Endometrium (tissue), 2 donors: ENCODE results near the gene LRRC3B.
"Not testable (repeated sequence)": the region's sequence is repeated elsewhere in the genome, so short reads cannot be mapped to it uniquely, and the experiment has no call there.

ENCODE experiments used
- FAIRE-seq: peaks from 2 replicates; lab custom pipeline; 2012; peaks lifted over from hg19 to GRCh38; lab: Jason Lieb, UNC
- donor health status: control.
- donor health status: control.

LRRC3B gene, protein sequence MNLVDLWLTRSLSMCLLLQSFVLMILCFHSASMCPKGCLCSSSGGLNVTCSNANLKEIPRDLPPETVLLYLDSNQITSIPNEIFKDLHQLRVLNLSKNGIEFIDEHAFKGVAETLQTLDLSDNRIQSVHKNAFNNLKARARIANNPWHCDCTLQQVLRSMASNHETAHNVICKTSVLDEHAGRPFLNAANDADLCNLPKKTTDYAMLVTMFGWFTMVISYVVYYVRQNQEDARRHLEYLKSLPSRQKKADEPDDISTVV

DNA sequence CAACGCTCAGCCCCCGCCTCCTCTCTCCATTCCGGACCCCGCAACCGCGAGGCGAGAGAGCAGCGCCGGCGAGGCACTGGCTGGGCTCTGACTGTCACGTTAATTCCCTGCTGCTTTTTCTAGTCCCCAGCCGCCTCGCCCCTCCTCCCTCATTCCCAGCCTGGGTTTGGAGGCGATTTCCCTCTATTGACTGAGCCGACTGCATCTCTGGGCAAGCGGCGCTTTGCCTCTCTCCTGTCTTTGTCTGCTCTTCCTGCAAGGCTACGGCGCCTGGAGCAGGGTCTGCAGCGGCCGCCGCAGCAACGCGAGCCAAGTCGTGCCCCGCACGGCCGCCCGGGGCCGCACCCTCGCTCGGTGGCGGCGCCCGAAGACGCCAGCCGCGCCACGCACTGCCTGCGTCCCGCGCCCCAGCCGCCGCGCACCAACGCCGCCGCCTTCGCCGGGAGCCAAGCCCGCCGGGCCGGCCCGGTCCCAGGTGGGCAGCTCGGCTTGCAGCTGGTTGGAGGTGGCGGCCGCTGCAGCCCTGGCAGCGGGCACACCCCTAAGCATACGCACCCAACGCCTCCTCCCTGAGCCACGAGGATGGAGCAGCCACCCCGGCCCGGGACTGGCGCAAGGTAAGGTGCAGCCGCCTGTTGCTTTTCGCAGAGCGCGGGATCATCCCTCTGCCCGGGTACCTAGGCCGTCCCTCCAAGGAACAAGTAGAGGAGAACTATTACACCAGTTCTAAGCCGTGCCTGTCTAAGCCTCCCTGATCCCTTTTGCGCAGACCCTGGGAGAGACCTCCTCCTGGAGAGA is at the start of gene LRRC3B:
Gene LRRC3B, plus strand, starts transcription at position 152 of the 798 bp plus-strand sequence. CDS start 86,901 bp downstream, outside the sequence.
- no peak for FAIRE-seq

DNA sequence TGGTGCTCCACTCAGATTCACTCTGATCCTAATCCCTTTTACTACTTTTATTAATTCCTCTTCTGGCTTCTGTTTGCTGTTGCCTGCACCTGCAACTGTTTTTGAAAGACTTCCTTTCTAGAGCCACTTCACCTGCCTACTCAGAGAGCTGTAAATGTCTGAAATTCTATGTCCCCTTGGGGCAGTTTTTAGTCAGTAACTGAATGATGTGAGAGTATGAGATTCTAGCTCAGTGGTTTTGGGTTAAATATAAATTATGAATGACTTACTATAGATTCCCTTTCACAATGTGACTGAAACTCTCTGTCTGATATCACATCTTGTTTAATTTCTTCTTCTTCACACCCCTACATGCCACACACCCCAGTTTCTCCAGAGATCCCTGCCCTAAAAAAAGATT is 47.8 kb upstream of the LRRC3B start:
- FAIRE-seq, result no peak

DNA sequence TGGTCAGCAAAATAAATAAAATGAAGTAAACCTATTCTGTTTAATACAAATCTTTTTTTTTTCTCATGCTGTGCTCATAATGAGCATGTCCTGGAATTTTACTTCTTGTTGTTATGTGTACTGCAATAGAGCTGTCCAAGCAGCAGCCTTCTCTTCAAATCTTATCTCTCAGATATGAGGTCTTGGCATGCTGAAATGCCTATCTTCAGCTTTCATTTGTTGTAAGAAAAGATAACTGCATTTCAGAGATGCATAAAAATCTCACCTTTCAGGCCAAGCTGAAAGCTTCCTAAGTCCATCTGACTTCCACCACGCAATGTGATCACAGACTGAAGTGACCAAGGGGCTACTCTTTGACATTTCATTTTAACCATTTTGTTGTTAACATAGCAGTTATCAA is 43.5 kb upstream of the LRRC3B start:
- no peak for FAIRE-seq

DNA sequence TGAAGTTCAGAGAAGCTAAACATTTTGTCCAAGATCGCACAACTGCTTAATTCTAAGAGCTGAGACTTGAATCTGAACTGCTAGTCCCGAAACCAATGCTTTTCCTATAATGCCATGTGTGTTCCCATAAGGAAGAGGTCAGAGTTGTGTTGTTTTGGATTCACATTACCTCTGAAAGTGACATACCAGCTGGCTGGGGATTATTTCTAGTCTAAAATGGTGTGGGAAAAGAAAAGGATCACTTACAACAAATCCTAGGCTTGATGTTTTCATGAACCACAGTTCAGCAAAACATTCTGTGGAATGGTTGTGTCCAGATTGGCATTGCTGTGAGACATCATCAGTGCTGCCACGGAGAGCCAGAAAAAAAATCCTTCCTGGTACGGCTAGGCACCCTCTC is 35.0 kb upstream of the LRRC3B start:
- no peak for FAIRE-seq

DNA sequence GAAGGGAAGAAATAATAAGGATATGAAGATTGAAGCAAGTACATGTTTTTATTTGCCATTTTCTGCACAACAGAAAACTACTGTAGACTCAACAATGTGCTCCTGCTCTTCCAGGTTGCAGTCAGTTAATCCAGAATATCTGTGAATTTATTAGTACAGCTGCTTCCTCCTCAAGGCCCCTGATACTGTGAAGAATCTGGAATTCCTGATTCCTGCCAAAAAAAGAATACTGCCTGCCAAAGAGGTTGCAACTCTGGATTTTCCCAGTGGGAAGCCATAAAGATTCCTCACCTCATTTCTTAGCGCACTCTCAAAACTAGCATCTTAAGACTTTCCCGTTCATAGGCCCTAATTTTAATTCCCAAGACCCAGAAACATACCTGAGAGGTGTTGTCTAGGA is 33.6 kb upstream of the LRRC3B start:
- no peak for FAIRE-seq

DNA sequence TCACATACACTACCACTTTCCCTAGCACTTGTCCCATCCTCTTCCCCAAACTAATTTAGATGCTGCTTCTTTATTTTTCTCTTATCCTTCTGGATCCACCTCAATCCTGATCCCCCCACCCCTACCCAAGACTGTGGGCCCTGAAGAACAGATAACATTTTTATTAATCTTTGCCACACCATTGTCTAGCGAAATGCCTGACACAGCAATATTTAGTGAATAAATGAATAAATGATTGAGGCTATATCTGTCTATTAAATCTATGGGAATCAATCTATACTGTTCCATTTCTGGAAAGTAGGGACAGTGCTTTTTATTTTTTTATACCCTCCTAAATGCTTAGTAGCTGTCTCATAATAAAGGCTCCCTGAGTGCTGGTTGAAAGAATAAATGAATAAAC is 32.9 kb upstream of the LRRC3B start:
- FAIRE-seq, result no peak

DNA sequence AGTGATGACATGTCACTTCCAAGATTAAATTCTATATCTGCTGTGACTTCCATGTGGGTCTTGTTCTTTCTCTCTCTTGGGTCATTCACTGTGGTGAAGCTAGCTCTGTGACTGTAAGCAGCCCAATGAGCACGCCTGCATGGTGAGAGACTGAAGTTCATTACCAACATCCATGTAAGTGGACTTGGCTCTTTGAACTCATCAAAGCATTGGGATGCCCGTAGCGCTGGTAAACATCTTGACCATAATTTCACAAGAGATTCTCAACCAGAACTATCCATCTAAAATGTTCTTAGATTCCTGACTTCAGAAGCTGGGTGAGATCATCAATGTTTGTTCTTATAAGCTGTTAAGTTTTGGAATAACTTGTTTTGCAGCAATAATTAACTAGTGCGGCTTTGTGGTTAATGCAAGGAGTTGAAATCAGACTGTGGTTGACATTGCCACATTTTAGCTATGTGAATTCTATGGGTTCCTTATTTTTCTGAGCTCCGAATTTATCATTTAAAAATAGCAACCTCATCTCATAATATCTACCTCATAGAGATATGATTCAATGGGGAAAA is 31.6 kb upstream of the LRRC3B start:
- no peak for FAIRE-seq

DNA sequence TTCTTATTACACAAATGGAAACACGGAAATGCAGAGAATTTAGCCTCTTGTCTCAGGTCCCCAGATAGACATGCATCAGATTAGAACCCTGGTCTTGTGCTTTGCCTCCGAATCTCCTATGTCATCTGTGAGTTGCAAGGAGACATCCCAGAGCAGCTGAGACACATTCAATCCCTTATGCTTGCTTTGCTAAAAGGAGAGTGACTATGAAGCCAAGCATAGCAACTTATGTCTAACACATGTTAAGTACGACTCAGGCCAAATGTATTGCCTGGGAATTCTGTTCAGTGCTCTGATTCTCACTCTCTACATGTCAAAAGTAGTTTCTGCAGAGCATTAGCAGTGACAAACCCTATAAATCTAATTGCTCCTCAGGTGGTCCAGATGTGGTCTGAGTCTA is 30.6 kb upstream of the LRRC3B start:
- no peak for FAIRE-seq

DNA sequence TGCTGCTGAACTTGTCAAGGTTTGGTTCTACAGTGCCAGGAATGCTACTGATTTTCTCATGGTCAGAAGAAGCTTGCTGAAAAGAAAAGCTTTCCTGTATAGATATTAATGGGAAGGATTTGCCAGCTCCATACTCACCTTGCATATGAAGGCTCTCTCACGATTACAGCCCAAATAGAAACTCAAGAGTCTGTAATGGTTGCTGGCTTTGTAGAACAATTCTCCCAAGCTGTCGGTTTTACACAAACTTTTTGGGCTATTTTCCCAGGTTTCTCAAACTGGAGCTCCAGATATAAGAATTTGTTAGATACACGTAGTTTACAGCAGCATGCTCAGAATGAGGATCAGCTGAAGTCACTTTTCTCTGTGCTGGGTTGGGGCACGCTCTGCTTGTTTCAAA is 30.1 kb upstream of the LRRC3B start:
- no peak for FAIRE-seq

DNA sequence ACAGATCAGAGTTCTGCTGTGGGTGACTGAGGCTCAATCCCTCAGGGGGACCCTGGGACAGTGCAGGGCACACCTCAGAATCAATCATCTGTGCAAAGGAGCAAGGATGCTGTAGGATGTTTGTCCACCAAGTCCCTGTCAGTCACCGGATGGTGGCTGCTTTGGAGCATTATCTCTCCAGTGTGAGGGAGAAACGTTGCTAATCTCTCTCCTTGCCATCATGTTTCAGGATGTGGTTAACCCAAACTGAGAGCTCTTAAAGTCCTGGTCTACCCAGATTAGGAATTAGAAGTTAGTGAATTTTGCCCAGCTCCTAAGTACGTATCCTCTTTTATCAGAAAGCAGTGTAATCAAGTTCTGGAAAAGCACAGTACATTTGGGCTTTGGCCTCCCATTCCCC is 26.2 kb upstream of the LRRC3B start:
- no peak for FAIRE-seq

DNA sequence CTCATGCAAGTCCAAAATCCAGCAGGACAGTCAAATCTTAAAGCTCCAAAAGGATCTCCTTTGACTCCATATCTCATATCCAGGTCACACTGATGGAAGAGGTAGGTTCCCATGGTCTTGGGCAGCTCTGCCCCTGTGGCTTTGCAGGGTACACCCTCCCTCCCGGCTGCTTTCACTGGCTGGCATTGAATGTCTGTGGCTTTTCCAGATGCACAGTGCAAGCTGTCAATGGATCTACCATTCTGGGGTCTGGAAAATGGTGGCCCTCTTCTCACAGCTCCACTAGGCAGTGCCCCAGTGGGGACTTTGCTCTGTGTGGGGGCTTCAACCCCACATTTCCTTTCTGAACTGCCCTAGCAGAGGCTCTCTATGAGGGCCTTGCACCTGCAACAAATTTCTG is 19.3 kb upstream of the LRRC3B start:
- FAIRE-seq, result not testable (repeated sequence)

DNA sequence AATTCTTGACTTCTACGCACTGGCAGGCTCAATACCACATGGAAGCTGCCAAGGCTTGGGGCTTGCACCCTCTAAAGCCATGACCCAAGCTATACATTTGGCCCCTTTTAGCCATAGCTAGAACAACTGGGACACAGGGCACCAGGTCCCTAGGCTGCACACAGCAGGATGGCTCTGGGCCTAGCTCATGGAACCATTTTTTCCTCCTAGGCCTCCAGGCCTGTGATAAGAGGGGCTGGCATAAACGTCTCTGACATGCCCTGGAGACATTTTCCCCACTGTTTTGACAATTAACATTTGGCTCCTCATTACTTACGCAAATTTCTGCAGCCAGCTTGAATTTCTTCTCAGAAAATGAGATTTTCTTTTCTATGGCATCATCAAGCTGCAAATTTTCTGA is 18.8 kb upstream of the LRRC3B start:
- not testable (repeated sequence) for FAIRE-seq

DNA sequence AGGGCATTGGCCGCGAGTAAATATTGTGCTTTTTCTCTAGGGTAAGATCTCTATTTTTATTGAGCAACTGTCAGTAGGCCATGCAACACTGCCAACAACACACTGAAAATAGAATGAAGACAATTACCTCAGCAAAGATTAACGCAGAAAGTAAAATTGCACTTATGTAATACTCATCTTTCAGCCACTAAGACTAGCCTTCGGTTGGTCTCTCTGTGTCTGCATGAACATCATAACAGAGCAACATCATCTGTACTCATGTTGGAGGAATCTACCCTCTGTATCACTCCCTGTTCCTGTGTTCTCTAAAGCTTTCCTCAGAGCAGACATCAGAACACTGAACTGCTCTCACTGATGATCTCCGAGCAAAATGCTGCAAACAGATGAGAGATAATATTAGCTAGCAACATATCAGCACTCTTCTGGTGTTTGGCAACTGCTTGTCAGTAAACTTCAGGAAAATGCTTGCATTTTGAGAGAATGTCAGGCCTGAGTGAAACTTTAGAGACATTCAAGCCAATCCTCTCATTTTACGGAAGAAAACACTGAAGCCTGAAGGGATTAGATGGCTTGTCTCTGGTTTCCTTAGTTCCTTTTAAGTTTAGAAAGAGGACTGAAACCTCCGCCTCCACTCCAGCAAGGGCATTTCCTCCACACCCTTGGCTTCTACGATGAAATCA is 8.4 kb upstream of the LRRC3B start:
- FAIRE-seq, result no peak

DNA sequence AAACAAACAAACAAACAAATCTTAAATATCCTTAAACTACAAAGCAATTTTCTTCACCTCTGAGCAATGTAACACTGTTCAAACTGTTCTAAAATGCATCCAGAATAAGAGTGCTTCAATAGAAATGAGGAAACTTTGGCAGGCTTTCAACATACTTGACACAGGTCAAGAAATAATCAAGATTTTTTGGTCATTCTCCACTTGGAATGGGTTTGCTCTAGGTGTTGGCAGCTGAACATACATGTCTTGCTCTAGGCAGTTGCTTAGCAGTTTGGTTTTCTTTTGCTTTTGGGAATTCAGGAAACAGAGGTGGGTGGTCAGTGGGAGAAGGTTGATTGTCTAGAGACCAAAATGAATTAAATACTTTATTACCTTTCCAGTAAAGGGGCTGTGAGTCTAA is 1.4 kb upstream of the LRRC3B start:
- no peak for FAIRE-seq

DNA sequence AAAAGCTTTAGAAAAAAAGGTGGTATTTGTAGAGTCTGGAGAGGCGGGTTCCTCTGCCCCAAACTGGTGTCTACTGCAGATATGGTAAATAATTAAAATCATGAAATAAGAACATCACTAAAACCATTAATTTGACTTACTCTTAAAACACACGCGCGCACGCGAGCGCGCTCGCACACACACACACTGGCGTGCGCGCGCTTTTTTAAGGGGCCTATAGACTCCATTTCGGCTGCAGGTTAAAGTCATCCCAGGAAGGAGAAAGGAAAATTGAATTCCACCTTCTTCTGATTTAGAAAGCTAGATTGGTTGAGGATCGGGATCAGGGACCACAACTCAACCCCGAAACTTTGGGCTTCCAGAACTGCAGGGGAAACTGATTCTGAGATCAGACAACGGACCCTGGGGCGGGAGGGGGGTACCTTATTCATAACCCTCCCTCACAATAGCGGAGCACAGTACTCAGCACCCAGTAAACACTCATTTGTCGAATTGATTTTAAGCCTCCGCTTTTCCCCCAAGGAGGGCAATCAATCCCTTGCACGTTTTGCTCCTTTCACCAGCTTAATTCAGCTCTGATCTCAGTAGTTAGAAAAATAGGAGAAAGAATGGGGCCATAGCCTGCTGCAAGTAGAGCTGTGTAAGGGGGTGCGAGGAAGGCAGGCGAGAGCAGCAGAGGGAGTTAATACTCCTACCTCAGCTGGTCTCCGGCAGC is 509 bp upstream of the LRRC3B start:
- no peak for FAIRE-seq

DNA sequence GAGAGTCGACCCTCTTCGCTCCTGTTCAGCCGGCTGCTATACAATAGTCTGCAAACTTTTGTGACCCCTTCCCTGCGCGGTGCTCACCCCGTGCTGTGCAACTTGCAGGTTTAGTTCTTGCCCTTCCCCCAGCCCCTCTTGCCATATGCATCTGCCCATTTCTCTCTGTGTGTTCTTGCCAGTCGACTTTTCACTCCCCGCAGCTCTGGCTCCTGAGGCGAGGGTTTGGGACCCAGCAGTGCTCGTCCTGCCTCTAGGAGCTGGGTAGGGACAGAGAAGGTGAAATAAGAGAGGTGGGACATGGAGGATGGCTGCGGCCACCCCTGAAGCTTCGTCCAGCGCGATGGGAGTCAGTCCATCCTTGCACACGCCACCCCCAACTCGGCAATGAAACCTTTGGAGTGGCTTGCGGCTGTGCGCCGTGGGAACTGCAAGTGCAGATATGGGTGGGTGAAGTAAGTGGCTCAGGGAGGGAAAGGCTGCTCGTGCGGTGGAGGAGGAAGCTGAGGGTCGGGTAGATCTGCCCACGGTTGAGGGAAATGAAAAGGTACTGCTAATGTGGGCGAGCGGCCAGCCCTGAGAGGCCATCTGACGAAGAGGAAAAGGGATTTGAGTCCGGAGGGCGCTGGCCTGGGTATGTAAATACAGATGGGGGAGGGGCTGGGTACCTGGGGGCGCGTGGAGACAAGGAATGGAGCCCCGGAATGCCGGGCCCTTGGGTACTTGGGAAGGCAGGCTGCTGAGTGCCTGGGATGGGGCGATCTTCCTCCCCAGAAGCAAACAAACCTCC is 1.0 kb downstream of the LRRC3B start:
- no peak for FAIRE-seq

DNA sequence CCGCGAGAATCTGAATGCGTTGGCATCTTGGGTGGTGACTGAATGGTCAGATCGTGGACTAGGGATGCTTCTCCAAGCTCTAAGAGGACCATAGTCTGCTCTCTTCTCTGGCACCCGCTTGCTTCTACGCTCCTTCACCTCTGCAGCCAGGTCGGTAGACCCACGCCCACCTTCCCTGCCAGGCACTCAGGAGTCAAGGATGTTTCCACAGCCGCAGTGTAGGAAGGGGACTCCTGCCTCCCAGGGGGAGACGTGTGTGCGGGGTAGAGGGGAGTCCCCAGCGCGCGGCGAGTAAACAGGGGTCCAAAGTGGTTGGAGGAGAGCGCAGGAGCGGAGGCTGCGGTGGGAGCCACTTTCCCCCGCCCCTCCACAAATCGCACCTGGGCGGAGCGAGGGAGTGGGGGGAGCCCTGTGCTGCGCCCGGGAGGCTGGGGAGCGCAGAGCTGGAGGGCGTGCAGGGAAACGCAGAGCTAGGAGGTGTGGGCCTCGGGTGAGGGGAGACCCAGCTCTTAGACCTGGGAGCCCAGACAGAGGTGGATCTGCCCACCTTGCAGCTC is 1.7 kb downstream of the LRRC3B start:
- no peak for FAIRE-seq

DNA sequence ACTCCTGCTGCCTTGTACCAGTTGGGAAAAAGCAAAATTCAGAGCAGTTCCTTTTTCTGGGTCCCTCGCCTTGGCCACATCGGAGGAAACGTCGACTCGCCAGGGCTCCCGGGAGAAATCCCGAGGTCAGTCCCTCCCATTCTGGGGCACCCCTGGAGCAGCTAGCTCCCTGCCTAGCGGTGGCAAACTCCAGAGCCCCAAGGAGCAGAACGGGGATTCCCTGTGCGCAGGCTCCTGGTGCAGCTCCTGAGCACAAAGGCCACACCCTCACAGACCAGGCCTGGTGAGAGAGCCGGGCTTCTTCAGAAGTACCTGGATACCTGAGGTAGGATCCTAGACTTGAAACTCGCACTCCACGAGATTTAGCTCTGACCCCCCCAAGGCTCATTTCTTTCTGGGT is 2.6 kb downstream of the LRRC3B start:
- no peak for FAIRE-seq

DNA sequence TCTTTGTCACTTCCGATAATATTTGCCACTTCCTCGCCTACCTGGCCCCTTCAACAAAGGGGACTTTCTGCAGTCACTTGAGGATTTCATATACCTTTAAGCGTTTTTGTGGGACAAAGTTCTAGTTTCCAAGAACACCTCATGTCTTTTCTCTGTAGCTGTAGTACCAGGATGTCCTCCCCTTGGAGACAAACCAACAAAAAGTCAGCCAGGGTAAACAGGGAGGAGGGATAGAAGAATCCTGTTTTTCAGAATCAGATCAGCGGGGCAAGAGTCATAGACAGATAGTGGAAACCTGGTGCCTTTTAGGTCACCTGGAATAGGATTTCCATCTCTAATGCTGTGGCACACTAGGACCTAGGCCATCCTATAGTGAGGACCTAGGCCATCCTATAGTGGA is 4.5 kb downstream of the LRRC3B start:
- FAIRE-seq, result no peak

DNA sequence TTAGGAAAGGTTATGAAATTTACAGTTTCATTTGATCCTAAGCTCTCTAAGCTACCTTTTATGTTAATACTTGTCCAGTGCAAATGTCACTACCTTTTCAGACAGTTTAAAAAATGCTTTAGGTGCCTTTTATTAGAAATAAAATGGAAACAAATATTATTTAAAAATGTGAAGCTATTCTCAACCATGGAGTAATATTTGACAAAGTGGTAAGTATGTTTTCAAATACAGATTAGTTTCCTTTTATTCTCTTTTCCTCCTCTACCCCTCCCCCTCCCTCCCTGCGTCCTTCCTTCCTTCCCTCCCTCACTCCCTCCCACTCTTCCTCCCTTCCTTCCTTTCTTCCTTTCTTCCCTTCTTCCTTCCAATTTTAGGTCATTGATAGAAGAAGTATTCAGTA is 6.3 kb downstream of the LRRC3B start:
- no peak for FAIRE-seq
